GM11168 (cell line): ENCODE data around the gene HOXC5.

Experiments
- in situ Hi-C: fragments of 300-500 bp; cut with MboI; formaldehyde crosslinking; loops from one replicate; pipeline ENCODE4 v1.12.0; 2022; ENCODE audit warnings: low sequenced_read_pairs; ENCODE audit not compliant: unreplicated experiment

Gene HOXC5

GRCh38 chr12:53995378-53996239 is 37.2 kb upstream of the HOXC5 start:
- in situ Hi-C loops: no loop called here

GRCh38 chr12:53996240-53997203 is 36.3 kb upstream of the HOXC5 start:
- in situ Hi-C loops: no loop called here

GRCh38 chr12:53997204-53998109 is 35.4 kb upstream of the HOXC5 start:
- in situ Hi-C loops: no loop called here

GRCh38 chr12:53998110-53998899 is 34.5 kb upstream of the HOXC5 start:
- in situ Hi-C loops: no loop called here

GRCh38 chr12:53998900-53999236 is 34.0 kb upstream of the HOXC5 start:
- in situ Hi-C loops: no loop called here

GRCh38 chr12:53999559-54000115 is 33.2 kb upstream of the HOXC5 start:
- in situ Hi-C loops: no loop called here

GRCh38 chr12:54000116-54001114 is 32.4 kb upstream of the HOXC5 start, which contains the start of gene HOXC9:
Gene HOXC9, plus strand, starts transcription at chr12:54000161. Its CDS starts 28 bp downstream, at chr12:54000189.
- in situ Hi-C loops: no loop called here

- in situ Hi-C loops: no loop called here
These were observed 31.3 kb upstream of the HOXC5 start for GRCh38 chr12:54001283-54002187.

GRCh38 chr12:54002278-54002914 is 30.5 kb upstream of the HOXC5 start:
- in situ Hi-C loops: no loop called here

- in situ Hi-C loops: no loop called here
These were observed 29.9 kb upstream of the HOXC5 start for GRCh38 chr12:54002915-54003389.

GRCh38 chr12:54003625-54004024 is 29.2 kb upstream of the HOXC5 start:
- in situ Hi-C loops: no loop called here

- in situ Hi-C loops: no loop called here
These were observed 28.6 kb upstream of the HOXC5 start for GRCh38 chr12:54004063-54004840.

- in situ Hi-C loops: no loop called here
These were observed 27.9 kb upstream of the HOXC5 start for GRCh38 chr12:54004841-54005530.

- in situ Hi-C loops: no loop called here
These were observed 27.4 kb upstream of the HOXC5 start for GRCh38 chr12:54005531-54005852.
